Keratinocyte (primary cell): ENCODE results near the gene MYMK. TPM values are rescaled to one million over a fixed set of nuclear protein-coding genes. Genes with fewer than 3 reads are reported as not detected.

Experiments used
- DNase-seq: peaks from one replicate; pipeline ENCODE4 v3.0.0-alpha.2; 2011; ENCODE audit warnings: low read depth, missing footprints, low spot score
- FAIRE-seq: peaks from 2 replicates; lab custom pipeline; 2011; peaks lifted over from hg19 to GRCh38; lab: Jason Lieb, UNC
- H2AFZ ChIP-seq: 2 replicates; pipeline ENCODE4 v1.6.0; 2012; ENCODE audit warnings: low read length, control low read depth, inconsistent platforms; ENCODE audit not compliant: control insufficient read depth
- H3K27ac ChIP-seq: 2 replicates; pipeline ENCODE4 v1.5.1; 2011; ENCODE audit warnings: low read length; ENCODE audit not compliant: control insufficient read depth, insufficient read depth
- H3K27me3 ChIP-seq: 3 replicates; pipeline ENCODE4 v1.6.0; 2011; ENCODE audit warnings: low read length; ENCODE audit not compliant: control insufficient read depth, insufficient read depth; ENCODE audit errors: extremely low read depth
- H3K36me3 ChIP-seq, 2 experiments: 2 replicates in 1 of 2; 3 replicates in 1 of 2; pipeline ENCODE4 v1.5.1; 2011; ENCODE audit warnings: low read length in 2 of 2, mild to moderate bottlenecking in 1 of 2; ENCODE audit not compliant: control insufficient read depth in 2 of 2, insufficient read depth in 2 of 2; ENCODE audit errors: extremely low read depth in 1 of 2
- H3K4me1 ChIP-seq: 3 replicates; pipeline ENCODE4 v1.5.1; 2011; ENCODE audit warnings: low read length; ENCODE audit not compliant: control insufficient read depth, insufficient read depth; ENCODE audit errors: extremely low read depth
- H3K4me2 ChIP-seq: 3 replicates; pipeline ENCODE4 v1.6.0; 2011; ENCODE audit warnings: low read depth, low read length; ENCODE audit not compliant: control insufficient read depth, insufficient read depth; ENCODE audit errors: extremely low read depth
- H3K4me3 ChIP-seq, 3 experiments: fragments of 200-600 bp in 1 of 3; sonication (generic) in 1 of 3; 2 replicates in 2 of 3; 3 replicates in 1 of 3; pipeline ENCODE4 v1.5.1; 2011 to 2016; ENCODE audit warnings: low read length in 3 of 3, mild to moderate bottlenecking in 3 of 3, control low read depth in 2 of 3, inconsistent platforms in 1 of 3, low read depth in 1 of 3, mixed read lengths in 1 of 3, mixed run types in 1 of 3, moderate library complexity in 1 of 3; ENCODE audit not compliant: control insufficient read depth in 2 of 3, insufficient read depth in 2 of 3; ENCODE audit errors: extremely low read depth in 1 of 3
- H3K79me2 ChIP-seq: 2 replicates; pipeline ENCODE4 v1.6.0; 2012; ENCODE audit warnings: low read length; ENCODE audit not compliant: control insufficient read depth, insufficient read depth
- H3K9ac ChIP-seq: 3 replicates; pipeline ENCODE4 v1.6.0; 2011; ENCODE audit warnings: low read length; ENCODE audit not compliant: control insufficient read depth, insufficient read depth; ENCODE audit errors: extremely low read depth
- H3K9me1 ChIP-seq: 3 replicates; pipeline ENCODE4 v1.6.0; 2011; ENCODE audit warnings: low read length; ENCODE audit not compliant: control insufficient read depth, insufficient read depth; ENCODE audit errors: extremely low read depth
- H3K9me3 ChIP-seq: 2 replicates; pipeline ENCODE4 v1.5.1; 2012; ENCODE audit warnings: low read depth, low read length; ENCODE audit not compliant: control insufficient read depth
- H4K20me1 ChIP-seq: 3 replicates; pipeline ENCODE4 v1.6.0; 2011; ENCODE audit warnings: low read length; ENCODE audit not compliant: control insufficient read depth, insufficient read depth; ENCODE audit errors: extremely low read depth
- EZH2 ChIP-seq: IDR thresholded peaks from one replicate; pipeline ENCODE4 v1.6.1; 2012; ENCODE audit warnings: inconsistent platforms, mild to moderate bottlenecking, low read length, moderate library complexity
- dilution Hi-C: fragments of 300-500 bp; cut with MboI; formaldehyde crosslinking; loops from one replicate; pipeline ENCODE4 v1.7.0; 2020; ENCODE audit warnings: low sequenced_read_pairs; ENCODE audit not compliant: extremely low pct_ligation_motif_present
- polyA plus RNA-seq, 5 experiments: library from polyadenylated mRNA; depleted of rRNA in 3 of 5; stranded (reverse) in 3 of 5; stranded (forward) in 1 of 5; unstranded in 1 of 5; fragments of >200 nt; gene quantifications; 1 replicate in 1 of 5; 2 replicates in 3 of 5; 3 replicates in 1 of 5; pipeline versions ENCODE4 v1.2.1 to v1.2.3, GENCODE V29; 2011 to 2012; ENCODE audit warnings: missing spikeins in 2 of 5, low read depth in 1 of 5, low replicate concordance in 1 of 5
- TF ChIP-seq, protein P1 (sequence below), 3 experiments: IDR thresholded peaks in 1 of 3; conservative IDR thresholded peaks in 1 of 3; optimal IDR thresholded peaks in 1 of 3; 2 replicates in 2 of 3; 3 replicates in 1 of 3; pipeline versions ENCODE3 to v1.5.1; 2011; ENCODE audit warnings: low read length in 3 of 3, mild to moderate bottlenecking in 3 of 3, moderate library complexity in 2 of 3, control low read depth in 1 of 3, inconsistent platforms in 1 of 3; ENCODE audit not compliant: insufficient read depth in 2 of 3; ENCODE audit errors: extremely low read depth in 1 of 3

The MYMK gene
- polyA plus RNA-seq, 1 donor (not counting 4 experiments of a cell fraction or from before 2014, with no cell fraction given), result not detected

DNA sequence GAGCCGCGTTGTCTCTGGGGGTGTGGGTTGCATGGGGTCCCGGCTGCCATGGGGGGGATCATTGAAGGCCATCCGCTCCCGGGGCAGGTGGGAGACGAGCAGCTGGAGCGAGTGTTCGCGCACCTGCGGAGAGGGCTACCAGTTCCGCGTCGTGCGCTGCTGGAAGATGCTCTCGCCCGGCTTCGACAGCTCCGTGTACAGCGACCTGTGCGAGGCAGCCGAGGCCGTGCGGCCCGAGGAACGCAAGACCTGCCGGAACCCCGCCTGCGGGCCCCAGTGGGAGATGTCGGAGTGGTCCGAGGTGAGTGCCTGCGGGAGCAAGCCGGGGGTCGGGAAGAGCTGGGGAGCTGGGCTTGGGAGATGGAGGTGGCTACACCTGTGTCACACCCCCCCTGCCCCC, 43.4 kb upstream of the MYMK start:
- dilution Hi-C loops, result no loop called here

DNA sequence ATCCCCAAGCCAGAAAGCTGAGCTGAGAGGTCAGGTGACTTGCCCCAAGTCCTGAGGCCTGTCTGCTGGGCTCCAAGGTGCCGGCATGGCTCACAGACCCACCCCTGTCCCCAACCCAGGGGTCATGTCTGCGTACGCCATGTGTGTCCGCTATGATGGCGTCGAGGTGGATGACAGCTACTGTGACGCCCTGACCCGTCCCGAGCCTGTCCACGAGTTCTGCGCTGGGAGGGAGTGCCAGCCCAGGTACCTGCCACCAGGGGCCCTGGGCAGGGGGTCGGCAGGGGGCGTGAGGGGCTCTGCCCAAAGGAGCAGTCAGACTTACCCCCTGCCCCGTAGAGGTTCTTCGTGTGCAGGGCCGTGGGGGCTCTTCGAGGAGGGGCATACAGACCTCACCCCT, 42.1 kb upstream of the MYMK start:
- Histone ChIP-seq H3K79me2 (no peaks in the 10 kb centered on the region), H3K9me3 (no peaks in the 10 kb centered on the region), H3K4me1 (no peaks in the 10 kb centered on the region), H2AFZ (no peak overlapping the region), H4K20me1 (no peaks in the 10 kb centered on the region), H3K36me3 (no peaks in the 10 kb centered on the region), H3K27ac (no peak overlapping the region), H3K9ac (no peak overlapping the region), H3K4me3 (no peak overlapping the region), H3K27me3 (peaks cover 18% of the 10 kb centered on the region), H3K4me2 (no peak overlapping the region), H3K9me1 (no peaks in the 10 kb centered on the region)
- dilution Hi-C loops, result no loop called here
- no peak for DNase-seq
- no peak for FAIRE-seq
- TF ChIP-seq, protein P1, sequence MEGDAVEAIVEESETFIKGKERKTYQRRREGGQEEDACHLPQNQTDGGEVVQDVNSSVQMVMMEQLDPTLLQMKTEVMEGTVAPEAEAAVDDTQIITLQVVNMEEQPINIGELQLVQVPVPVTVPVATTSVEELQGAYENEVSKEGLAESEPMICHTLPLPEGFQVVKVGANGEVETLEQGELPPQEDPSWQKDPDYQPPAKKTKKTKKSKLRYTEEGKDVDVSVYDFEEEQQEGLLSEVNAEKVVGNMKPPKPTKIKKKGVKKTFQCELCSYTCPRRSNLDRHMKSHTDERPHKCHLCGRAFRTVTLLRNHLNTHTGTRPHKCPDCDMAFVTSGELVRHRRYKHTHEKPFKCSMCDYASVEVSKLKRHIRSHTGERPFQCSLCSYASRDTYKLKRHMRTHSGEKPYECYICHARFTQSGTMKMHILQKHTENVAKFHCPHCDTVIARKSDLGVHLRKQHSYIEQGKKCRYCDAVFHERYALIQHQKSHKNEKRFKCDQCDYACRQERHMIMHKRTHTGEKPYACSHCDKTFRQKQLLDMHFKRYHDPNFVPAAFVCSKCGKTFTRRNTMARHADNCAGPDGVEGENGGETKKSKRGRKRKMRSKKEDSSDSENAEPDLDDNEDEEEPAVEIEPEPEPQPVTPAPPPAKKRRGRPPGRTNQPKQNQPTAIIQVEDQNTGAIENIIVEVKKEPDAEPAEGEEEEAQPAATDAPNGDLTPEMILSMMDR (optimal IDR thresholded peaks at IDR 0.05 in 1 of 3, IDR thresholded peaks at IDR 0.05 in 1 of 3, conservative IDR thresholded peaks at IDR 0.05 in 1 of 3; ENCODE audit: extremely low read depth in 1 of 3, insufficient read depth in 2 of 3, low read length in 3 of 3), result no peak
- no peak for TF ChIP-seq EZH2

More for the DNA sequence above, 43.4 kb upstream of the MYMK start:
- no peaks in the 10 kb centered on the region for H3K4me1 ChIP-seq
- DNase-seq (no peak), FAIRE-seq (no peak)
- no peaks in the 10 kb centered on the region for H4K20me1 ChIP-seq
- H3K36me3 ChIP-seq, result no peaks in the 10 kb centered on the region
- no peak overlapping the region for H3K9ac ChIP-seq
- H3K9me1 ChIP-seq, result no peaks in the 10 kb centered on the region
- no peaks in the 10 kb centered on the region for H3K79me2 ChIP-seq
- peaks cover 23% of the 10 kb centered on the region for H3K27me3 ChIP-seq
- H3K4me2 ChIP-seq, result no peak overlapping the region
- H3K9me3 ChIP-seq, result no peaks in the 10 kb centered on the region
- no peak overlapping the region for H3K4me3 ChIP-seq
- TF ChIP-seq EZH2, result no peak
- H2AFZ ChIP-seq, result no peak overlapping the region
- no peak overlapping the region for H3K27ac ChIP-seq

DNA sequence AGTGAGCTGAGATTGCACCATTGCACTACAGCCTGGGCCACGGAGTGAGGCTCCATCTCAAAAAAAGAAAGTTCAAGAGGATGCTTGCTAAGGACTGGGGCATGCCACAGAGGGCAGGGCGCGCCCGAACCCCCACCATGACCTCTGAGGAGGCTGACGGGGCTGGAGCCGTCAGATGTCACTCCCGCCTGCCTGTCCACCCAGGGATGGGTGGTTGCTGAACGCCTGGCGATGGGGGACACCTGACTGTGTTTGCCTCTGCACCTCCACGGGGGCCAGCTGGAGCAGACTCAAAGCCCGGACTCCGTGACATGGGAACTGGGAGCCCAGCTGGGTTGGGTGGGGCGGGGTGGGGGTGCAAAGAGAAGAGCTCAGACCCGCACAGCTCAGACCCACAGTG, 41.6 kb upstream of the MYMK start:
- H3K79me2 ChIP-seq, result no peaks in the 10 kb centered on the region

More for the DNA sequence above, 41.6 kb upstream of the MYMK start:
- TF ChIP-seq, protein P1 (optimal IDR thresholded peaks at IDR 0.05 in 1 of 3, IDR thresholded peaks at IDR 0.05 in 1 of 3, conservative IDR thresholded peaks at IDR 0.05 in 1 of 3; ENCODE audit: extremely low read depth in 1 of 3, insufficient read depth in 2 of 3, low read length in 3 of 3), result no peak
- no peak for TF ChIP-seq EZH2
- Histone ChIP-seq H3K9me1 (no peaks in the 10 kb centered on the region), H4K20me1 (no peaks in the 10 kb centered on the region), H3K4me1 (no peaks in the 10 kb centered on the region), H3K4me3 (no peak overlapping the region), H3K36me3 (no peaks in the 10 kb centered on the region), H3K27me3 (peaks cover 18% of the 10 kb centered on the region), H3K4me2 (no peak overlapping the region), H2AFZ (no peak overlapping the region), H3K9me3 (no peaks in the 10 kb centered on the region), H3K9ac (no peak overlapping the region), H3K27ac (no peak overlapping the region)
- dilution Hi-C loops, result no loop called here
- no peak for FAIRE-seq
- no peak for DNase-seq
